NCI-H1105 treated with DMSO at 0.1 percent for 48 hours (cell line): ENCODE results near the gene MBD5.
"Not testable (repeated sequence)": the region's sequence is repeated elsewhere in the genome, so short reads cannot be mapped to it uniquely, and the experiment has no call there.

Experiments used
- DNase-seq: peaks from one replicate; lab custom pipeline; 2025; lab: John Stamatoyannopoulos, UW

The MBD5 gene

GRCh38 chr2:148521181-148521580, 500.3 kb downstream of the MBD5 start:
- no peak for DNase-seq

GRCh38 chr2:148523315-148523714, 502.4 kb downstream of the MBD5 start:
- no peak for DNase-seq

- DNase-seq = no peak
Measured at GRCh38 chr2:148524519-148524919, 503.6 kb downstream of the MBD5 start.

GRCh38 chr2:148525130-148525529, 504.2 kb downstream of the MBD5 start:
- DNase-seq = no peak

GRCh38 chr2:148526509-148527346, 505.8 kb downstream of the MBD5 start:
- DNase-seq = no peak

GRCh38 chr2:148527488-148528340, 506.8 kb downstream of the MBD5 start:
- DNase-seq = no peak

- DNase-seq = no peak
Measured at GRCh38 chr2:148528356-148529064, 507.6 kb downstream of the MBD5 start.

GRCh38 chr2:148529745-148530144, 508.9 kb downstream of the MBD5 start:
- DNase-seq = no peak

- no peak for DNase-seq
Measured at GRCh38 chr2:148530350-148530749, 509.5 kb downstream of the MBD5 start.

- DNase-seq = no peak
Measured at GRCh38 chr2:148531235-148531634, 510.3 kb downstream of the MBD5 start.

GRCh38 chr2:148531669-148532428, 511.0 kb downstream of the MBD5 start:
- DNase-seq = no peak

- no peak for DNase-seq
Measured at GRCh38 chr2:148533004-148533403, 512.1 kb downstream of the MBD5 start.

- DNase-seq = no peak
Measured at GRCh38 chr2:148533685-148534084, 512.8 kb downstream of the MBD5 start.

- DNase-seq = no peak
Measured at GRCh38 chr2:148534416-148535204, 513.7 kb downstream of the MBD5 start.

- DNase-seq = no peak
Measured at GRCh38 chr2:148538375-148538774, 517.5 kb downstream of the MBD5 start.

- no peak for DNase-seq
Measured at GRCh38 chr2:148540022-148540421, 519.1 kb downstream of the MBD5 start.

GRCh38 chr2:148541792-148542191, 520.9 kb downstream of the MBD5 start:
- no peak for DNase-seq

- DNase-seq = no peak
Measured at GRCh38 chr2:148542614-148543013, 521.7 kb downstream of the MBD5 start.

GRCh38 chr2:148543088-148543540, 522.2 kb downstream of the MBD5 start:
- DNase-seq = not testable (repeated sequence)

GRCh38 chr2:148545390-148546256, 524.7 kb downstream of the MBD5 start:
- DNase-seq = no peak
